Osteocyte (in vitro differentiated cells): ENCODE data around the gene ZC3H8. TPM values are rescaled to one million over a fixed set of nuclear protein-coding genes. Genes with fewer than 3 reads are reported as not detected.

Experiments
- DNase-seq: peaks from one replicate; pipeline ENCODE4 v3.0.0; 2021; ENCODE audit warnings: mixed read lengths; ENCODE audit not compliant: unreplicated experiment; ENCODE audit errors: extremely low spot score
- H3K27ac Mint-ChIP-seq: one replicate; pipeline ENCODE4 v1.8.0; 2021; ENCODE audit warnings: mild to moderate bottlenecking, mixed read lengths; ENCODE audit not compliant: unreplicated experiment
- H3K27me3 Mint-ChIP-seq: one replicate; pipeline ENCODE4 v1.8.0; 2021; ENCODE audit warnings: mixed read lengths; ENCODE audit not compliant: unreplicated experiment
- H3K36me3 Mint-ChIP-seq: one replicate; pipeline ENCODE4 v1.8.0; 2021; ENCODE audit warnings: mixed read lengths; ENCODE audit not compliant: unreplicated experiment
- H3K4me1 Mint-ChIP-seq: one replicate; pipeline ENCODE4 v1.8.0; 2021; ENCODE audit warnings: mixed read lengths; ENCODE audit not compliant: unreplicated experiment
- H3K4me3 Mint-ChIP-seq: one replicate; pipeline ENCODE4 v1.8.0; 2021; ENCODE audit warnings: mild to moderate bottlenecking, moderate library complexity, mixed read lengths; ENCODE audit not compliant: unreplicated experiment
- H3K9me3 Mint-ChIP-seq: one replicate; pipeline ENCODE4 v1.8.0; 2021; ENCODE audit warnings: mixed read lengths; ENCODE audit not compliant: unreplicated experiment
- CTCF ChIP-seq: fragments of 200-600 bp; sonication (generic); IDR thresholded peaks from 2 replicates; pipeline ENCODE4 v1.5.0; 2021; ENCODE audit warnings: antibody characterized with exemption, mild to moderate bottlenecking, moderate library complexity
- total RNA-seq: library from RNA; stranded (reverse); gene quantifications from 2 replicates; pipeline ENCODE4 v1.2.1, GENCODE V29; 2021

The ZC3H8 gene
- total RNA-seq, 1 donor from 2014 or later: 9.9 TPM

GRCh38 chr2:112173646-112174319, 81.1 kb downstream of the ZC3H8 start:
- no peaks in the 10 kb centered on the region for H3K4me1 Mint-ChIP-seq
- H3K27me3 Mint-ChIP-seq: peaks cover 8% of the 10 kb centered on the region
- no peaks in the 10 kb centered on the region for H3K36me3 Mint-ChIP-seq
- no peak for TF ChIP-seq CTCF
- peaks cover 4% of the 10 kb centered on the region for H3K9me3 Mint-ChIP-seq
- no peak for DNase-seq
- H3K27ac Mint-ChIP-seq: no peak overlapping the region
- H3K4me3 Mint-ChIP-seq: no peak overlapping the region

- H3K27me3 Mint-ChIP-seq: peaks cover 4% of the 10 kb centered on the region
- H3K9me3 Mint-ChIP-seq: no peaks in the 10 kb centered on the region
- H3K36me3 Mint-ChIP-seq: no peaks in the 10 kb centered on the region
- H3K27ac Mint-ChIP-seq: no peak overlapping the region
- no peak overlapping the region for H3K4me3 Mint-ChIP-seq
- no peaks in the 10 kb centered on the region for H3K4me1 Mint-ChIP-seq
- no peak for DNase-seq
- no peak for TF ChIP-seq CTCF
These were observed 84.3 kb downstream of the ZC3H8 start for GRCh38 chr2:112170495-112170894.

- H3K27ac Mint-ChIP-seq: no peak overlapping the region
- no peak overlapping the region for H3K4me3 Mint-ChIP-seq
- H3K9me3 Mint-ChIP-seq: no peaks in the 10 kb centered on the region
- peaks cover 4% of the 10 kb centered on the region for H3K27me3 Mint-ChIP-seq
- no peak for TF ChIP-seq CTCF
- no peak for DNase-seq
- no peaks in the 10 kb centered on the region for H3K36me3 Mint-ChIP-seq
- H3K4me1 Mint-ChIP-seq: peaks cover 2% of the 10 kb centered on the region
These were observed 86.3 kb downstream of the ZC3H8 start for GRCh38 chr2:112168422-112169124.

GRCh38 chr2:112166806-112167499, 87.9 kb downstream of the ZC3H8 start:
- H3K4me3 Mint-ChIP-seq: no peak overlapping the region
- H3K9me3 Mint-ChIP-seq: no peaks in the 10 kb centered on the region
- no peaks in the 10 kb centered on the region for H3K36me3 Mint-ChIP-seq
- H3K27me3 Mint-ChIP-seq: peaks cover 2% of the 10 kb centered on the region
- TF ChIP-seq CTCF: no peak
- peaks cover 4% of the 10 kb centered on the region for H3K4me1 Mint-ChIP-seq
- no peak for DNase-seq
- H3K27ac Mint-ChIP-seq: no peak overlapping the region

GRCh38 chr2:112165296-112165695, 89.5 kb downstream of the ZC3H8 start:
- peaks cover 2% of the 10 kb centered on the region for H3K27me3 Mint-ChIP-seq
- H3K4me3 Mint-ChIP-seq: no peak overlapping the region
- no peaks in the 10 kb centered on the region for H3K9me3 Mint-ChIP-seq
- H3K36me3 Mint-ChIP-seq: no peaks in the 10 kb centered on the region
- no peak overlapping the region for H3K27ac Mint-ChIP-seq
- DNase-seq: no peak
- TF ChIP-seq CTCF: no peak
- H3K4me1 Mint-ChIP-seq: peaks cover 4% of the 10 kb centered on the region
